Measurements from ENCODE around the gene TNFSF4. TPM values are rescaled to one million over a fixed set of nuclear protein-coding genes. Genes with fewer than 3 reads are reported as not detected.

Gene TNFSF4
- total and polyA plus RNA-seq, 2 of the 13 experiments (the other 11 are each of a cell fraction or from before 2014, with no cell fraction given), result 2.4 to 7.9 TPM

DNA sequence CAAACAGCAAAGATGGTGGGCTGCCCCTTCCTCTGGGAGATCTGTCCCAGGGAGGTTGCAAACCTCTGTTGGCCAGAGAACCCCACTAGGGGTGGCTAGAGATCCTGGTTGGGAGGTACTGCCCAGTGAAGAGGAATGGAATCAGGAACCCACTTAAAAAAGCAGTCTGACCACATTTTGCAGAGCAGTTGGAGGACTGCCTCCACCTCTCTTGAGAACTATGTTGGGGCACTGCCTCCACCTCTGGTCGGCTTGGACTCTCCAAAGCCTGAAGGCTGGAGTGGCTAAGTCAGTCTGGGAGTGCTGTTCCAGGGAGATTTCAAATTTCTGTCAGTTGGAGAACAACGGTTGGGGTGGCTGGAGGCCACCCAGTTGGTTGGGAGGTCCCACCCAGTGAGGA is 58.6 kb downstream of the TNFSF4 start:
- no peak for FAIRE-seq
- in situ Hi-C loops (cut with HindIII; ENCODE audit: extremely low pct_ligation_motif_present, low pct_unique_long_range_greater_than_20kb), result no loop called here
- TF ChIP-seq ZNF607 (CRISPR knock-in tag; IDR thresholded peaks at IDR 0.05; ENCODE audit: borderline replicate concordance) (no peak), MAZ (IDR thresholded peaks at IDR 0.05; ENCODE audit: borderline replicate concordance, low read depth, low read length) (no peak), MAZ (CRISPR knock-in tag; IDR thresholded peaks at IDR 0.05; ENCODE audit: low read depth) (no peak), ZNF883 (CRISPR knock-in tag; IDR thresholded peaks at IDR 0.05; ENCODE audit: not compliant biosample characterization) (no peak), RFX3 (CRISPR knock-in tag; IDR thresholded peaks at IDR 0.05) (no peak), NFIB (CRISPR knock-in tag; IDR thresholded peaks at IDR 0.05; ENCODE audit: borderline replicate concordance) (no peak), U2AF1 (optimal IDR thresholded peaks at IDR 0.05; ENCODE audit: low read depth, low read length) (no peak)
- TF ChIP-seq, protein P1, sequence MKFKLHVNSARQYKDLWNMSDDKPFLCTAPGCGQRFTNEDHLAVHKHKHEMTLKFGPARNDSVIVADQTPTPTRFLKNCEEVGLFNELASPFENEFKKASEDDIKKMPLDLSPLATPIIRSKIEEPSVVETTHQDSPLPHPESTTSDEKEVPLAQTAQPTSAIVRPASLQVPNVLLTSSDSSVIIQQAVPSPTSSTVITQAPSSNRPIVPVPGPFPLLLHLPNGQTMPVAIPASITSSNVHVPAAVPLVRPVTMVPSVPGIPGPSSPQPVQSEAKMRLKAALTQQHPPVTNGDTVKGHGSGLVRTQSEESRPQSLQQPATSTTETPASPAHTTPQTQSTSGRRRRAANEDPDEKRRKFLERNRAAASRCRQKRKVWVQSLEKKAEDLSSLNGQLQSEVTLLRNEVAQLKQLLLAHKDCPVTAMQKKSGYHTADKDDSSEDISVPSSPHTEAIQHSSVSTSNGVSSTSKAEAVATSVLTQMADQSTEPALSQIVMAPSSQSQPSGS (CRISPR knock-in tag; IDR thresholded peaks at IDR 0.05), result no peak
- TF ChIP-seq, protein P2, sequence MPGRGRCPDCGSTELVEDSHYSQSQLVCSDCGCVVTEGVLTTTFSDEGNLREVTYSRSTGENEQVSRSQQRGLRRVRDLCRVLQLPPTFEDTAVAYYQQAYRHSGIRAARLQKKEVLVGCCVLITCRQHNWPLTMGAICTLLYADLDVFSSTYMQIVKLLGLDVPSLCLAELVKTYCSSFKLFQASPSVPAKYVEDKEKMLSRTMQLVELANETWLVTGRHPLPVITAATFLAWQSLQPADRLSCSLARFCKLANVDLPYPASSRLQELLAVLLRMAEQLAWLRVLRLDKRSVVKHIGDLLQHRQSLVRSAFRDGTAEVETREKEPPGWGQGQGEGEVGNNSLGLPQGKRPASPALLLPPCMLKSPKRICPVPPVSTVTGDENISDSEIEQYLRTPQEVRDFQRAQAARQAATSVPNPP (CRISPR knock-in tag; IDR thresholded peaks at IDR 0.05), result no peak
- TF ChIP-seq, protein P3, sequence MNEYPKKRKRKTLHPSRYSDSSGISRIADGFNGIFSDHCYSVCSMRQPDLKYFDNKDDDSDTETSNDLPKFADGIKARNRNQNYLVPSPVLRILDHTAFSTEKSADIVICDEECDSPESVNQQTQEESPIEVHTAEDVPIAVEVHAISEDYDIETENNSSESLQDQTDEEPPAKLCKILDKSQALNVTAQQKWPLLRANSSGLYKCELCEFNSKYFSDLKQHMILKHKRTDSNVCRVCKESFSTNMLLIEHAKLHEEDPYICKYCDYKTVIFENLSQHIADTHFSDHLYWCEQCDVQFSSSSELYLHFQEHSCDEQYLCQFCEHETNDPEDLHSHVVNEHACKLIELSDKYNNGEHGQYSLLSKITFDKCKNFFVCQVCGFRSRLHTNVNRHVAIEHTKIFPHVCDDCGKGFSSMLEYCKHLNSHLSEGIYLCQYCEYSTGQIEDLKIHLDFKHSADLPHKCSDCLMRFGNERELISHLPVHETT (CRISPR knock-in tag; conservative IDR thresholded peaks at IDR 0.05), result no peak
- TF ChIP-seq, protein P4, sequence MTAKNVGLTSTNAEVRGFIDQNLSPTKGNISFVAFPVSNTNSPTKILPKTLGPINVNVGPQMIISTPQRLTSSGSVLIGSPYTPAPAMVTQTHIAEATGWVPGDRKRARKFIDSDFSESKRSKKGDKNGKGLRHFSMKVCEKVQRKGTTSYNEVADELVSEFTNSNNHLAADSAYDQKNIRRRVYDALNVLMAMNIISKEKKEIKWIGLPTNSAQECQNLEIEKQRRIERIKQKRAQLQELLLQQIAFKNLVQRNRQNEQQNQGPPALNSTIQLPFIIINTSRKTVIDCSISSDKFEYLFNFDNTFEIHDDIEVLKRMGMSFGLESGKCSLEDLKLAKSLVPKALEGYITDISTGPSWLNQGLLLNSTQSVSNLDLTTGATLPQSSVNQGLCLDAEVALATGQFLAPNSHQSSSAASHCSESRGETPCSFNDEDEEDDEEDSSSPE (CRISPR knock-in tag; IDR thresholded peaks at IDR 0.05), result no peak
- TF ChIP-seq, protein P5, sequence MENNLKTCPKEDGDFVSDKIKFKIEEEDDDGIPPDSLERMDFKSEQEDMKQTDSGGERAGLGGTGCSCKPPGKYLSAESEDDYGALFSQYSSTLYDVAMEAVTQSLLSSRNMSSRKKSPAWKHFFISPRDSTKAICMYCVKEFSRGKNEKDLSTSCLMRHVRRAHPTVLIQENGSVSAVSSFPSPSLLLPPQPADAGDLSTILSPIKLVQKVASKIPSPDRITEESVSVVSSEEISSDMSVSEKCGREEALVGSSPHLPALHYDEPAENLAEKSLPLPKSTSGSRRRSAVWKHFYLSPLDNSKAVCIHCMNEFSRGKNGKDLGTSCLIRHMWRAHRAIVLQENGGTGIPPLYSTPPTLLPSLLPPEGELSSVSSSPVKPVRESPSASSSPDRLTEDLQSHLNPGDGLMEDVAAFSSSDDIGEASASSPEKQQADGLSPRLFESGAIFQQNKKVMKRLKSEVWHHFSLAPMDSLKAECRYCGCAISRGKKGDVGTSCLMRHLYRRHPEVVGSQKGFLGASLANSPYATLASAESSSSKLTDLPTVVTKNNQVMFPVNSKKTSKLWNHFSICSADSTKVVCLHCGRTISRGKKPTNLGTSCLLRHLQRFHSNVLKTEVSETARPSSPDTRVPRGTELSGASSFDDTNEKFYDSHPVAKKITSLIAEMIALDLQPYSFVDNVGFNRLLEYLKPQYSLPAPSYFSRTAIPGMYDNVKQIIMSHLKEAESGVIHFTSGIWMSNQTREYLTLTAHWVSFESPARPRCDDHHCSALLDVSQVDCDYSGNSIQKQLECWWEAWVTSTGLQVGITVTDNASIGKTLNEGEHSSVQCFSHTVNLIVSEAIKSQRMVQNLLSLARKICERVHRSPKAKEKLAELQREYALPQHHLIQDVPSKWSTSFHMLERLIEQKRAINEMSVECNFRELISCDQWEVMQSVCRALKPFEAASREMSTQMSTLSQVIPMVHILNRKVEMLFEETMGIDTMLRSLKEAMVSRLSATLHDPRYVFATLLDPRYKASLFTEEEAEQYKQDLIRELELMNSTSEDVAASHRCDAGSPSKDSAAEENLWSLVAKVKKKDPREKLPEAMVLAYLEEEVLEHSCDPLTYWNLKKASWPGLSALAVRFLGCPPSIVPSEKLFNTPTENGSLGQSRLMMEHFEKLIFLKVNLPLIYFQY (CRISPR knock-in tag; IDR thresholded peaks at IDR 0.05; ENCODE audit: borderline replicate concordance), result no peak
- TF ChIP-seq, protein P6, sequence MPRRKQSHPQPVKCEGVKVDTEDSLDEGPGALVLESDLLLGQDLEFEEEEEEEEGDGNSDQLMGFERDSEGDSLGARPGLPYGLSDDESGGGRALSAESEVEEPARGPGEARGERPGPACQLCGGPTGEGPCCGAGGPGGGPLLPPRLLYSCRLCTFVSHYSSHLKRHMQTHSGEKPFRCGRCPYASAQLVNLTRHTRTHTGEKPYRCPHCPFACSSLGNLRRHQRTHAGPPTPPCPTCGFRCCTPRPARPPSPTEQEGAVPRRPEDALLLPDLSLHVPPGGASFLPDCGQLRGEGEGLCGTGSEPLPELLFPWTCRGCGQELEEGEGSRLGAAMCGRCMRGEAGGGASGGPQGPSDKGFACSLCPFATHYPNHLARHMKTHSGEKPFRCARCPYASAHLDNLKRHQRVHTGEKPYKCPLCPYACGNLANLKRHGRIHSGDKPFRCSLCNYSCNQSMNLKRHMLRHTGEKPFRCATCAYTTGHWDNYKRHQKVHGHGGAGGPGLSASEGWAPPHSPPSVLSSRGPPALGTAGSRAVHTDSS (CRISPR knock-in tag; conservative IDR thresholded peaks at IDR 0.05), result no peak

More for the DNA sequence above, 58.6 kb downstream of the TNFSF4 start:
- BruUV-seq (replicated peaks), result no TSS peak
- H4K20me1 ChIP-seq (ENCODE audit: insufficient read depth, low read length), result no peaks in the 10 kb centered on the region
- no peaks in the 10 kb centered on the region for H3K36me3 ChIP-seq (replicated peaks in 1 of 2; ENCODE audit: control insufficient read depth in 1 of 2, insufficient read depth in 2 of 2, low read length in 2 of 2)
- H3K27ac ChIP-seq (ENCODE audit: extremely low read length, insufficient read depth, low read length), result no peak overlapping the region
- H3K79me2 ChIP-seq (ENCODE audit: insufficient read depth, low read length), result no peaks in the 10 kb centered on the region
- ChIA-PET CTCF (ENCODE audit: low intra/inter-chr PET ratio, low total read pairs) (no interaction called here), POLR2A (no interaction called here)
- ATAC-seq (no peak), DNase-seq (ENCODE audit: low spot score) (no peak)
- WGBS (ENCODE audit: low lambda C conversion rate), result no CpG with 5 or more reads among the region's 2 CpGs
- no peak overlapping the region for H3K4me2 ChIP-seq (ENCODE audit: low read depth, low read length)
- intact Hi-C loops (cut with micrococcal nuclease; ENCODE audit: unreplicated experiment), result no loop called here
- H3K4me1 ChIP-seq (ENCODE audit: insufficient read depth, low read length), result peaks cover 2% of the 10 kb centered on the region; the same call in 1 of the 2 replicates
- no peaks in the 10 kb centered on the region for H3K27me3 ChIP-seq (ENCODE audit: control insufficient read depth in 1 of 2, insufficient read depth in 2 of 2, low read length in 2 of 2)
- H3K9me3 ChIP-seq (ENCODE audit: low read length), result peaks cover 22% of the 10 kb centered on the region
- no peak overlapping the region for H3K4me3 ChIP-seq (replicated peaks in 1 of 3; ENCODE audit: insufficient read depth in 1 of 3, low read depth in 2 of 3, low read length in 3 of 3)
- no peak overlapping the region for H3K9ac ChIP-seq (ENCODE audit: insufficient read depth, low read depth, low read length)
- H2AFZ ChIP-seq (ENCODE audit: low read length), result no peak overlapping the region

Measured in HepG2 (cell line).